Esophagus muscularis mucosa (tissue), 4 donors: ENCODE data around the gene SORCS2.

Source experiments
- EP300 ChIP-seq: sonication (generic); formaldehyde crosslinking; IDR thresholded peaks from one replicate; pipeline ENCODE4 v1.6.1; 2017; ENCODE audit warnings: antibody characterized with exemption
- POLR2A ChIP-seq: fragments of 450-650 bp; IDR thresholded peaks from one replicate; pipeline ENCODE4 v1.6.1; 2017; ENCODE audit warnings: antibody characterized with exemption, moderate library complexity, mild to moderate bottlenecking, low read depth
- TF ChIP-seq, protein P1 (sequence below), 3 experiments: fragments of 200-600 bp in 2 of 3; fragments of 450-650 bp in 1 of 3; sonication (generic) in 2 of 3; IDR thresholded peaks; one replicate each; pipeline ENCODE4 v1.5.1; 2017 to 2019; ENCODE audit warnings: antibody characterized with exemption in 3 of 3, mild to moderate bottlenecking in 2 of 3, moderate library complexity in 1 of 3

DNA sequence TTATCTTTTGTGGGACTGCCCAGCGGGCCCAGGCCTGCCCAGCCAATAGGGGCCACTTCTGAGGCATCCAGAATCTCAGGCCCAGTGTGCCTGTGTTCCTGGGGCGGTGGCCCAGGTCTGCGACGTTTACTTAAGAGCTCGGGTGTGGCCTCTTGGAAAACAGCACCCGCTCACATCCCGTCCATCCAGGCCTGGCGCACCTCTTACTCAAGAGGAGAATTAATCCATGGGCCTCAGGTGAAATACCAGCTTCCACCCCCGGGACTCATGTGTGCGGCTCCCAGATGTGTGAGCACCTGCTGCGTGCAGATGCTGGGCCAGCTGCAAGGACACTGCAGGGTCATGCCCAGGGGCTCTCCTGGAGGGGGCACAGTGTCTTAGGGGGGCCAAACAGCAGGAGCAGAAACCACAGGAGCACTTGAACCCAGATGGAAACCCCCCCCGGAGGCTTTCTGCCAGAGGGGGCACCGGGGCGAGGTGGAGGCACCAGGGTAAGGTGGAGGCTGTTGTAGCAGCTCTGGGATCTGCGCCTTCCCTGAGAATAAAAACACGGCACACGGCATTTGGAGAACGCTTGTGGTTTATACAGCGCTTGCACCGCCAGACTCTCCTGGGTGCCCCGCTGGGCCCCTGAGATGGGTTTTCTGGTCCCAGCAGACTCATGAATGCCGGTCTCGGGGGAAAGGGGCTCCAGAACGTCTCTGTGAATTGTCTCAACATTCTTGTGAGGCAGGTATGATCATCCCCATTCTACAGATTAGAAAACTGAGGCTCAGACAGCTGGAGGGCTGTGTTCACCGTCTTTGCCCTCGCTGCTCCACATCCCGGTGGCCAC lies 239.6 kb downstream of the SORCS2 start:
- TF ChIP-seq, protein P1, sequence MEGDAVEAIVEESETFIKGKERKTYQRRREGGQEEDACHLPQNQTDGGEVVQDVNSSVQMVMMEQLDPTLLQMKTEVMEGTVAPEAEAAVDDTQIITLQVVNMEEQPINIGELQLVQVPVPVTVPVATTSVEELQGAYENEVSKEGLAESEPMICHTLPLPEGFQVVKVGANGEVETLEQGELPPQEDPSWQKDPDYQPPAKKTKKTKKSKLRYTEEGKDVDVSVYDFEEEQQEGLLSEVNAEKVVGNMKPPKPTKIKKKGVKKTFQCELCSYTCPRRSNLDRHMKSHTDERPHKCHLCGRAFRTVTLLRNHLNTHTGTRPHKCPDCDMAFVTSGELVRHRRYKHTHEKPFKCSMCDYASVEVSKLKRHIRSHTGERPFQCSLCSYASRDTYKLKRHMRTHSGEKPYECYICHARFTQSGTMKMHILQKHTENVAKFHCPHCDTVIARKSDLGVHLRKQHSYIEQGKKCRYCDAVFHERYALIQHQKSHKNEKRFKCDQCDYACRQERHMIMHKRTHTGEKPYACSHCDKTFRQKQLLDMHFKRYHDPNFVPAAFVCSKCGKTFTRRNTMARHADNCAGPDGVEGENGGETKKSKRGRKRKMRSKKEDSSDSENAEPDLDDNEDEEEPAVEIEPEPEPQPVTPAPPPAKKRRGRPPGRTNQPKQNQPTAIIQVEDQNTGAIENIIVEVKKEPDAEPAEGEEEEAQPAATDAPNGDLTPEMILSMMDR (IDR thresholded peaks at IDR 0.05): no peak
- TF ChIP-seq POLR2A (no peak), EP300 (no peak)
